RPMI8226 (cell line): ENCODE measurements around the gene ZP1.
"Not testable (repeated sequence)": the region's sequence is repeated elsewhere in the genome, so short reads cannot be mapped to it uniquely, and the experiment has no call there.

Source experiments
- DNase-seq: peaks from one replicate; pipeline ENCODE4 v3.0.0-alpha.2; 2015

ZP1 gene

GRCh38 chr11:60866911-60867870 is at the start of gene ZP1:
TSS of gene ZP1 (plus strand) at chr11:60867542. CDS start at chr11:60867562, 20 bp downstream.
- peak; percentile 81 for DNase-seq

DNA sequence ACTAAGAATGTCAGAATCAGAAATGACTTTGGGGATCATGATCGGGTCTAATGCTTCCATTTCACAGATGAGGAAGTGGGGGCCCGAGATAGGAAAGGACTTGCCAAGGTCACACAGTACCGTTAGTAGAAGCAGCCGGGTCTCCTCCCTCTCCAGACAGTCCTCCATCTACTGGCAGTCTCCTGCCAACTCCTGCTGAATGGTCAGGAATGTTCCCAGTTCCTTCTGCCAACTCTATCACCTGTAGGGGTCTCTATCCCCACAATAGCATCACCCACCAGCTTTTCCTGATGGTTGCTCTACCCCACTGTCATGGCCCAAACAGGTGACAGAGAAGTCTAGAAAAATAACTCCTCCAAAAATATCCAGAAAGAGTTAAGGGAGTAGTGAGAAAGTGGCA is 49.3 kb upstream of the ZP1 start:
- no peak for DNase-seq

DNA sequence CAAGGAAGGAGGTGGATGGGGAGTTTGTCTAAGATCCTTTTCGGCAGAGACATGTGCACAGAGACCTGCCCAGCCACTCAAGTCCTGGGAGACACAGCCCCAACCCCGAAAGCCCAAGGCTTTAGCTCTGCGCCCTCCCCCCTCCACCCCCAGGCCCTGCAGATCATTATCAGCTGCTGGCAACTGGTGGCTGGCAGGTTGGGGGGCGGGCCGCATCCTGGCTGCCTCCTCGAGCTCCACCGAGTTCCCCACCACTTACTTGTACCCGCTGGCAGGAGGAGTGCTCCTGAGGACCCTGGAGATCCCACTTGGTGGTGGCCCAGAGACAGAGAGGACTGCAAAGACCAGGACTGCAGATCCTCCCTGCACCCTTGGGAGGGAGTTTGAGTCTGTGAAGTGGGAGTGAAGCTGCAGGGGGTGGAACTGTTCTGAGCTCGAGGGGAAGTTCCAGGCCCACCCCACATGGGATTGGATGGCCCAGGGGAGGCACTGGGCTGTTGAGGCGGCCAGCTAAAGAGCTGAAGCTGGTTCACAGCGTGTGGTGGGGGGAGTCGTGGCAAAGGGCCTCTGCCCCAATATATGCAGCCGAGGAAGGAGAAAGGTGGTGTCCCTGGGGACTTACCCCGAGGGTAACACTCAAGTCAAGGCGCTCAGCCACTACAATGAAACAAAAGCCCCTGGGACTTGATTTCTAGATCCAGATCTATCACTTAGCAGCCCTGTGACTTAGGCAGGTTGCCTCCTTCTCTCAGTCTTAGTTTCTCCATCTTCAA is 45.3 kb upstream of the ZP1 start:
- DNase-seq, result no peak

GRCh38 chr11:60823745-60824306 is 43.5 kb upstream of the ZP1 start:
- DNase-seq, result not testable (repeated sequence)

DNA sequence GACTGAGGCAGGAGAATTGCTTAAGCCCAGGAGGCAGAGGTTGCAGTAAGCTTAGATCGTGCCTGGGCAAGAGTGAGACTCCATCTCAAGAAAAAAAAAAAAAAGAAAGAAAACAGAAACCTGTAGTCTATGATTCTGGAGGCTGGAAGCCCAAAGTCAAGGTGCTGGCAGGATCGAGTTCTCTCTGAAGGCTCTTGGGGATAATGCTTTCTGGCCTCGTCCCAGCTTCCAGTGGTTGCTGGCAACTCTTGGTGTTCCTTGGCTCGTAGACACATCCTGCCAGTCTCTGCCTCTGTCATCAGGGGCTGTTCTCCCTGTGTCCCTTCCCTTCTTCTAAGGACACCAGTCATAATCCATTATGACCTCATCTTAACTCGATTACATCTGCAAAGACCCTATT is 42.2 kb upstream of the ZP1 start:
- no peak for DNase-seq

GRCh38 chr11:60825790-60826189 is 41.6 kb upstream of the ZP1 start:
- no peak for DNase-seq

DNA sequence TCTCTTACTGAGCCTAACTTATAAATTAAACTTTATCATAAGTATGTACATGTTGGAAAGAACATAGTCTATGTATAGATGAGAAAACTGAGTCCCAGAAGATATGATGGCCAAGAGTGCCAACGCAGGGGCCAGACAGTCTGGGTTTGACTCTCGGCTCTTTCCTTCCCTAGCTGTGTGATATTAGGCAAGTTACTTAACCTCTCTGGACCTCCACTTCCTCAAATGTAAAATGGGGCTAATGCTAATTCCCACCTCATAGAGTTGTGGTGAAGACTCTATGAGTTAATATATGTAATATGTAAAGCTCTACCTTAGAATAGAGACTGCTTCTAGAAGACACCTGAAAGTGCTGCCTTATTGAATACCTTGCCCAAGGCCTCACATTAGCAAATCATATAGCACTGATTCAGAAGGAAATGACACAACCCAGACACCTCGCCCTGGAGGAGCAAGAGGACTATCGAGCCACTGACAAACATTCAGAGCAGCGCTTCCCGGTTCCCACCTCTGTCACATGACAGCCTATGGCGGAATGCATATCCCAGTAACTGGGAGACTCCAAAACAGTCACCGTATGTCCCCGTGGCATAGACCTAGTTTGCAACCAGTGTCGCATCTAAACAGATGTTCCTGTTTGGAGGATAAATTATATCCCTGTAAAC is 36.7 kb upstream of the ZP1 start:
- DNase-seq, result no peak

DNA sequence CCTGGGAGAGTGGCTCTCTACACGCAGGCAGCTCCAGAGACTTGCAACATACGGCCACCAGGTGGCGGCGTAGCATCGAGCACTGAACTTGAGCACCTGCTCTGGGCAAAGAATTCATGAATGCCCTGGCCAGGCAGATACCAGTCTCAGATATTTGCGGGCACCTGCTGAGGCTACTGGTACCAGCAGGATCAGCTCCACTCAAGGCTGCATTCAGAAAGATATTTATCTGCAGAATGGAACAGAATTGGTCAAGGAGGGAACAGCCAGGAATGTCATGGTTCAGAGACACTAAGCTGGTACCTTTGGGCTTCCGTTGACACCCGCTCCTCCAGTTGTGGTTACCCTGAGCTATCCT is 36.2 kb upstream of the ZP1 start:
- peak; percentile 88 for DNase-seq

DNA sequence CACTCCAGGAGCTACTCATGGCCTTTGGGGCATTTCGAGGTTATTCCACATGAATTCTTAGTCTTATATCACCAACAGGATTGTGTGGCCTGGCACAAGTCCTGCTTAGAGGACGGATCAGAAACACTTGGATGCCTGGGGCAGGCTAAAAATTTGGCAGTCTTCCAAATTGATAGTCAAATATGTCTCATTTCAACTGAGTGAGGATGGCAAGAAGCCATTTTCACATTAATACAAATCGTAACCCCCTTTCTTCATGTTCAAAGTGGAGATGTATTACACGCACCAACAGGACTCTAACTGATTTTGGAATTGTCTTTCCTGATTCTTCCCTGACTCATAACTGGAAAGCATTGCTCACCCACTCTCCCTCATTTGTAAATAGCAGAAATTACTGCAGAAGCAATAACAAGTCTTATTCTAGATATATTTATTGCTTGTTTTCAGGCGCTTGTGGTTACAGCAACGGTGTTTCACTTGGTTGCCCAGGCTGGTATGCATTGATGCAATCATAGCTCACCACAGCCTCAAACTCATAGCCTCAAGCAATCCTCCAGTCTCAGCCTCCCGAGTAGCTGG is 35.8 kb upstream of the ZP1 start:
- peak; percentile 60 for DNase-seq

GRCh38 chr11:60834742-60835533 is 32.4 kb upstream of the ZP1 start:
- no peak for DNase-seq

DNA sequence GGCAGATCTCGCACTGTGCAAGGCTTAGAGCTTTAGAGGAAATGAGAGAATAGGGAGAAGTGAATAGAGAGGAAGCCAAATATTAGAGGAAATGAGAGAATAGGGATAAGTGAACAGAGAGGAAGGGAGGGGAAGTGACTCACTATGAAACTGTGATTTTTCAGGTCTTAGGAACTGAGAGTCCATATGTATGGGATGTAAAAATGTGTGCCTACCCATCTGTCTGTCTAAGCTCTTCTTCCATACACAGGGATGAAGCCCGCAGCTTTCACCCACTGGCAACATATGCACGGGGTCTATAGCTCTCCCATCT is 31.9 kb upstream of the ZP1 start:
- DNase-seq, result peak; percentile 55

- no peak for DNase-seq
Measured at GRCh38 chr11:60836866-60837515, 30.4 kb upstream of the ZP1 start.

DNA sequence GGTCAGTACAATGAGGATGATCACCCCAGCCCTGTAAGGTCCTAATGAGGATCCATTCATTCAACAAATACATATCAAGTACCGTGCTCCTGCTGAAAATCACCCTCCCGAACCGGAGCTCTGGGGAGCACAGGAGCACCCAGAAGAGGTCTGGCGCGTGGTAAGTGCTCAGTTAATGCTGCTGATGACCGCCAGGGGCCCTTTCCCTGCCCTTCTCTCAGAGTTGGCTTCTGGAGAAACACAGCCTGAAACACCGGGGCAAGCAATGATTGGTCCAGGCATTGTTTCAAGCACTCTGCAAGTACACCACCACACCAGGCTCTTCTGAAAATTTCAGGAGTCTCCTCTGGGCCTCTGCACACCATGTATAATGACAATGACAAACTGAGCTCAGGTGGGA is 29.2 kb upstream of the ZP1 start:
- DNase-seq, result peak; percentile 86

- peak; percentile 85 for DNase-seq
Measured at GRCh38 chr11:60840470-60841430, 26.6 kb upstream of the ZP1 start.

DNA sequence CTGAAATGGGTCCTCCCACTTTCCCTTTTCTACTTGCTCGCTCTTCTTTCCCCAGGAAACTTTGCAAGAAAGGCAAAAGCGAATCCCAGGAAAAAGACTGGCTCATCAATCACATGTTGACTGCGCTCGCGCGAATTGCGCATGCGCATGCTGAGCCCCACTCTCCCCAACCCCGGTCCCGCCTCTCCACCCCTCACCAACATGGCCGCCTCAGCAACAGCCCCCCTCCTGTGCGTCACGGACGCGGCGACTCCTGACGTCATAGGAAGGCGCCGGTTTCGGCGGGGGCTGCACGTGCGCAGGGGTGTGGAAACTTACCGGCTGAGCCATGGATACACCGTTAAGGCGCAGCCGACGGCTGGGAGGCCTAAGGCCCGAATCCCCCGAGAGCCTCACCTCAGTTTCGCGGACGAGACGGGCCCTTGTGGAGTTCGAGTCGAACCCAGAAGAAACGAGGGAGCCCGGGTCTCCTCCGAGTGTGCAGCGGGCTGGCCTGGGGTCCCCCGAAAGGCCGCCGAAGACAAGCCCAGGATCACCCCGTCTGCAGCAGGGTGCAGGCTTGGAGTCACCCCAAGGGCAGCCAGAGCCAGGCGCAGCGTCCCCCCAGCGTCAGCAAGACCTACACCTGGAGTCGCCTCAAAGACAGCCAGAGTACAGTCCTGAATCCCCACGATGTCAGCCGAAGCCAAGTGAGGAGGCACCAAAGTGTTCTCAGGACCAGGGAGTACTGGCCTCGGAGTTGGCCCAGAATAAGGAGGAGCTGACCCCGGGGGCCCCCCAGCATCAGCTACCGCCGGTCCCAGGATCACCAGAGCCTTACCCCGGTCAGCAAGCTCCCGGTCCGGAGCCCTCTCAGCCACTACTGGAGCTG is 25.3 kb upstream of the ZP1 start, which contains the start of gene CCDC86:
TSS of gene CCDC86 (plus strand) at position 317 of the 871 bp plus-strand sequence. CDS start at position 329, 12 bp downstream.
- DNase-seq, result peak; percentile 96

DNA sequence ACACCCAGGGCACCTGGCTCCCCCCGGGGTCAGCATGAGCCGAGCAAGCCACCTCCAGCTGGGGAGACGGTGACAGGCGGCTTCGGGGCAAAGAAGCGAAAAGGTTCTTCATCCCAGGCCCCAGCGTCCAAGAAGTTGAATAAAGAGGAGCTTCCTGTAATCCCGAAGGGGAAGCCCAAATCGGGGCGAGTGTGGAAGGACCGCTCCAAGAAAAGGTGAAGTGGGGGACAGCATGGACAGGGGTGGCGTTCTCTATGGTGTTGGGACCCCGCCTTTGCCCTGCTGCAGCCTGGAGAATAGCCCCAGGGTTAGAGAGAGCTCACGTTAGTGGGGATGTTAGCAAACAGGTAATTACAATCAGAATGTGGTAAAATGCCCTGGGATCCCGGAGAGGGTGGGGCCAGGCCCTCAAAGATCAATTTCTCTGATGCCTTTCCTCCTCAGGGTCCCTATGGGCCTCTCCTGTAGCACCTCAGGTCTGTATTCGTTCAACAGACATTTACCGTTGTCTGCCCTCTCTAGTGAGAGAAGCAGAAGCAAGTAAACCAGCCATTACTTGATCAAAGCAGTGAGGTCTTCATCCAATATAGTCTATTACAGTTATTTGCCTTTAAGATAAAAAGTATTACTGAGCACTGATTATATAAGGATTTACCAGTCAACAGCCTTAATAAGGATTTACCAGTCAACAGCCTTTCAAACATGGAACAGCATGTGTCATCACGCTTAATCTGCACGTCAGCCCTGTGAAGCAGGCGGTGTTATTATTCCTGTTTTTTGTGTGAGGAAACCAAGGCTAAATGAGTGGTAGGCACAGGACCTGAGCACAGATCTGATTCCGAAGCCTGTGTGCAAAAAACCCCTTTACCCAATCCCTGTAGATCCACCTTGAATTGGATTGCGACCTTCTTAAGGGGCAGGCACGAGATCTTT is 24.4 kb upstream of the ZP1 start:
- no peak for DNase-seq

GRCh38 chr11:60844045-60844869 is 23.1 kb upstream of the ZP1 start:
- DNase-seq, result no peak
